Measurements from ENCODE around the gene XXYLT1.
A peak's percentile ranks its signal among the peaks of the same experiment; 100 is the strongest.

The XXYLT1 gene

GRCh38 chr3:195072916-195073564, 197.9 kb downstream of the XXYLT1 start:
- no peak for DNase-seq

GRCh38 chr3:195071916-195072820, 198.8 kb downstream of the XXYLT1 start:
- no peak for DNase-seq

- DNase-seq = no peak
Measured at GRCh38 chr3:195071011-195071728, 199.8 kb downstream of the XXYLT1 start.

GRCh38 chr3:195070336-195070735, 200.6 kb downstream of the XXYLT1 start:
- no peak for DNase-seq

- no peak for DNase-seq
Measured at GRCh38 chr3:195069501-195070251, 201.3 kb downstream of the XXYLT1 start.

GRCh38 chr3:195068084-195069080, 202.6 kb downstream of the XXYLT1 start:
- peak; percentile 13 for DNase-seq

GRCh38 chr3:195066441-195066841, 204.5 kb downstream of the XXYLT1 start:
- no peak for DNase-seq

GRCh38 chr3:195065864-195066185, 205.1 kb downstream of the XXYLT1 start:
- no peak for DNase-seq

GRCh38 chr3:195065142-195065863, 205.7 kb downstream of the XXYLT1 start:
- no peak for DNase-seq

- no peak for DNase-seq
Measured at GRCh38 chr3:195064300-195064931, 206.5 kb downstream of the XXYLT1 start.

- DNase-seq = no peak
Measured at GRCh38 chr3:195063581-195064193, 207.3 kb downstream of the XXYLT1 start.

GRCh38 chr3:195062866-195063540, 208.0 kb downstream of the XXYLT1 start:
- no peak for DNase-seq

- no peak for DNase-seq
Measured at GRCh38 chr3:195061756-195062655, 209.0 kb downstream of the XXYLT1 start.

GRCh38 chr3:195060531-195061291, 210.2 kb downstream of the XXYLT1 start:
- no peak for DNase-seq

- no peak for DNase-seq
Measured at GRCh38 chr3:195060217-195060481, 210.8 kb downstream of the XXYLT1 start.

GRCh38 chr3:195059471-195060216, 211.3 kb downstream of the XXYLT1 start:
- no peak for DNase-seq

- DNase-seq = no peak
Measured at GRCh38 chr3:195059006-195059350, 212.0 kb downstream of the XXYLT1 start.
